Stimulated activated CD4-positive, alpha-beta T cell treated with anti-CD3 and anti-CD28 coated beads, Interleukin-2, amount 100 ng/mL, for 4 hours (primary cell): Measurements from ENCODE around the gene CKAP5.
"Not testable (repeated sequence)": the region's sequence is repeated elsewhere in the genome, so short reads cannot be mapped to it uniquely, and the experiment has no call there.

Source experiments
- DNase-seq: peaks from one replicate; pipeline ENCODE4 v3.0.0-alpha.2; 2020; ENCODE audit warnings: low read depth

Gene CKAP5

DNA sequence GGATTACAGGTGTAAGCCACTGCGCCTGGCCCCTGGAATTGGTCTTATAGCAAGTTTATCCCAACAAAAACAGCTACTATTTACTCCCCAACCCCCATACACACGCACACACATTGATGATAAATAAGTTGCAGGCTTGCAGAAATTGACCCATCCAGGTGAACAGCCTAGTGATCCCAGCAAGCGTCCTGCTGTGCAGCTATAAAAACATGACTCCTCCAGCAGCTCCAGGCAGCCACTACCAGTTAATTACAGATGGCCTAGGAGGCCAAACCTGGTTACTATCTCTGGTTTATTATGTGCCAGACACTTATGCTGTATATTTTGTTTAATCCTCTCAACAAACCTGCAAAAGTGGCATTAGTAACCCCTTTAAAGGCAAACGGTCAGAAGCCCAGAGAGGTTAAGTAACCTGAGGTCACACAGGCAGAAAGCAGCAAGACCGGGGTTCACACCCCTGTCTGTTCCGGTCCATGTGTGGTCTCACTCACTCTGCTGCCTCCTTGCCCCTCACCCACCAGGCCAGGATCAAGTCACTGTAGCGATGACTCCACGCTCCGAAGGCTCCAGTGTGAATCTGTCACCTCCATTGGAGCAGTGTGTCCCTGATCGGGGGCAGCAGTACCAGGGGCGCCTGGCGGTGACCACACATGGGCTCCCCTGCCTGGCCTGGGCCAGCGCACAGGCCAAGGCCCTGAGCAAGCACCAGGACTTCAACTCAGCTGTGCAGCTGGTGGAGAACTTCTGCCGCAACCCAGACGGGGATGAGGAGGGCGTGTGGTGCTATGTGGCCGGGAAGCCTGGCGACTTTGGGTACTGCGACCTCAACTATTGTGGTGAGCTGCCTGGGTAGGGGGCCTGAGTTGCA is 120.5 kb downstream of the CKAP5 start:
- no peak for DNase-seq

DNA sequence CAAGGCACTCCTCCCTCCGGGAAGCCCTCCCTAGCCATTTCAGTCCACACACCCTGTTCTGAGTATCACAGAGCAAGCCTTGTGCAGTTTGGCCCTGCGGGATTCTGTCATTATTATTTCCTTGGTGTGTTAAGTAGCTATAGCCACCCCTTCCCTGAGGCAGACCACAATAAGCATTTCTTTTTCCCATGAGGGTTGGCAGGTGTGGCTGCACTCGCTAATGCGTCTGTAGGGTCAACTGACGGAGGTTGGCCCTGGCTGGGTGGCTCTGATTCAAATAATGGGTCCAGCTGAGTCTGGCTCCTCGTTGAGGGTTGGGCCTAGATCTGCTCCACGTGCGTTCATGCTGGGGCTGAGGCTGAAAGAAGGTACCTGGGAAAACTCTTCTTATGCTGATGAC is 122.0 kb downstream of the CKAP5 start:
- no peak for DNase-seq

DNA sequence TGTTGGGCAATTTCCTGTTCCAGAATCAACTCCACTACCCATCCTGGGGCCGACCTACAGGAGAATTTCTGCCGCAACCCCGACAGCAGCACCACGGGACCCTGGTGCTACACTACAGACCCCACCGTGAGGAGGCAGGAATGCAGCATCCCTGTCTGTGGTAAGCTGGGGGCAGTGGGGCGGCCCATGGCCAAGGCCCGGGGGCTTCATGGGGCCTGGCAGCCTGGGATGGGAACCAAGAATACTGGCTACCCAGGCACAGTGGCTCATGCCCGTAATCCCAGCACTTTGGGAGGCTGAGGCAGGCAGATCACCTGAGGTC is 122.8 kb downstream of the CKAP5 start:
- DNase-seq = no peak

DNA sequence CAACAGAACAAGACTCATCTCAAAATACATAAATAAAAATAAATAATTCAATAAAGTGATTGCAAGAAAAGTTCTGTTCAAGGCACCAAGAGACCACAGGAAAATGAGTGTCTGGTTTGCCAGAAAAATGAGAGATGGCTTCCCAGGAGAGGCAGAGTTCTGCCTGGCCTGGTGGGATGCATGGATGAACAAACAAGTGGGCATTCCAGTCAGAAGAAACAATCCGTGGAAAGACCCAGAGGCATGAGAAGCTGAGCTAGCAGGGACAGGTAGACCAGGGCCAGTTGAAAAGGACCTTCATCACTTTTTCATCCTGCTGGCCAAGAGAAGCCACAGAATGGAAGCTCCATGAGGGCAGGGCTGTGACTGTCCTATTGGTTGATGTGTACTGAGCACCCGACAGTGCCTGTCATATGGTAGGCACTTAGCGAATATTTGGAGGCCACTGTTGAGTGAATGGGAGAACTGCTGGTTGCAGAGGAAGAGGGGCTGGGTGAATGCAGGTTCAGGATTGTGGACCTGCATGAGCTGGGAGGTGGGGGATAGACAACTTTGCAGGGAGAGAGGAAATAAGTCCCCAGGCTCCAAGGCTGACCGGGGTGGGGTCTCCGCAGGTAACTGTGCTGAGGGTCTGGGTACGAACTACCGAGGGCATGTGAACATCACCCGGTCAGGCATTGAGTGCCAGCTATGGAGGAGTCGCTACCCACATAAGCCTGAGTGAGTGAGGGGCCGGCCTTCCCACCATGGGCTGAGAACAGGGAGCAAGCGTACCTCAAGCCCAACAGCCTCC is 123.3 kb downstream of the CKAP5 start:
- no peak for DNase-seq

DNA sequence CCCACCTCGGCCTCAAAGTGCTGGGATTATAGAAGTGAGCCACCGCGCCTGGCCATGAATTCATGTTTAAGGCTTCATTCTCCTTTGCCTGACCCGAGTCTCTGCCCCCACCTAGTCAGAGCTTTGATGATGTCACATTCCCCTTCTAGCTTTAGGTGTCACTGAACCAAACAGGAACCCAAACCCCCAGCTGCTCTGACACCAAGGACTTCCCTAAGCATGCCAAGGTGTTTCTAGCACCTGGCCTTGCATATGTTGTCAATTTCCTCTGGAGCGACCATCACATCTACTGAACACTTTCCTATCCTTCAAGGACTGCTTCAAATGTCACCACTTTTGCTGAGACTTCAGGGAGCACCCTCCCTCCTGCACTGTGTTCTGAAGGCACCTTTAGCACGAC is 124.8 kb downstream of the CKAP5 start:
- DNase-seq = no peak

DNA sequence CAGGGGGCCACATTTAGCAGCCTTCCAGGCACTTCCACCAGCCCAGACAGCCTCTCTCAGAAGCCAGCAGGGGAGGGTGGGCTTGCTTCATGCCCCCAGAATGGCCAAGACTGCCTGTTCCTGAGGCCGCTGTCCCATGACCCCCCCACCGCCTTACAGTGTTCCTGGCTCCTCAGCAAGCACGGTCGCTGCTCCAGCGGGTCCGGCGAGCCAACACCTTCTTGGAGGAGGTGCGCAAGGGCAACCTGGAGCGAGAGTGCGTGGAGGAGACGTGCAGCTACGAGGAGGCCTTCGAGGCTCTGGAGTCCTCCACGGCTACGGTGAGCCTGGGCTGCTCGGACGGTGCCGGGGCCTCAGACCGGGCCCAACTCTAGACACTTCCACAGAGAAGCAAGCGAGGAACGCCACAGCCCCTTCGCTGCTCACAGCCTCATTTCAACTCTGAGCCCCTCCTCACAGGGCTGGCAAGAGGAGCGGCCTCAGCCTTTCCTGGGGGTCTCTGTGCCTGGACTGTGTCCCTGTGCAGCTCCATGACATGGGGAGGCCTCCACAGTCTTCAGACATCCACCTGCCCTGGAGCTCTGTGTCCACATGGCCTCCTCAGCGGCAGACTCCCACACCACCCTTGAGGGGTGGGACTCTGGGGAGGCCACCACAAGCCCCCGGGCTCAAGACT is 126.4 kb downstream of the CKAP5 start:
- no peak for DNase-seq

DNA sequence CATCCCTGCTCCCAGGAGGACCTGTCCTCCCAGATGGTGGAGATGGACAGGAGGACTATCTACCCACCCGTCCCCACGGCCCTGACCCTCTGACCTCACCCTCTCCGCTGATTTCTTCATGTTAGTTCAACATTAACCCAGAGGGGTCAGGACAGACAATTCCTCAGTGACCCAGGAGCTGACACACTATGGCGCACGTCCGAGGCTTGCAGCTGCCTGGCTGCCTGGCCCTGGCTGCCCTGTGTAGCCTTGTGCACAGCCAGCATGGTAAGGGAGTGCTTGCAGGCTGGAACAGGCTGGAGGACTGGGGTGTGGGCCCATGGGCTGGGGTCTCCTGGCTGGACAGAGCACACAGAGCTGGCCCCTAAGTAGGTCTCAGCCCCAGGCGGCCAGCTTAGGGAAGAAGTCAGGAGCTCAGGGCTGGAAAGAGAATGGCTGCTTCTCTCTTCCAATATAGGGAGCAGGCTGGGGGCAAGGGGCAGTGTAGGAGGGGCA is 127.0 kb downstream of the CKAP5 start, which contains the start of gene F2:
TSS of gene F2 (plus strand) at position 166 of the 495 bp plus-strand sequence. CDS start at position 189, 23 bp downstream.
- DNase-seq = no peak

DNA sequence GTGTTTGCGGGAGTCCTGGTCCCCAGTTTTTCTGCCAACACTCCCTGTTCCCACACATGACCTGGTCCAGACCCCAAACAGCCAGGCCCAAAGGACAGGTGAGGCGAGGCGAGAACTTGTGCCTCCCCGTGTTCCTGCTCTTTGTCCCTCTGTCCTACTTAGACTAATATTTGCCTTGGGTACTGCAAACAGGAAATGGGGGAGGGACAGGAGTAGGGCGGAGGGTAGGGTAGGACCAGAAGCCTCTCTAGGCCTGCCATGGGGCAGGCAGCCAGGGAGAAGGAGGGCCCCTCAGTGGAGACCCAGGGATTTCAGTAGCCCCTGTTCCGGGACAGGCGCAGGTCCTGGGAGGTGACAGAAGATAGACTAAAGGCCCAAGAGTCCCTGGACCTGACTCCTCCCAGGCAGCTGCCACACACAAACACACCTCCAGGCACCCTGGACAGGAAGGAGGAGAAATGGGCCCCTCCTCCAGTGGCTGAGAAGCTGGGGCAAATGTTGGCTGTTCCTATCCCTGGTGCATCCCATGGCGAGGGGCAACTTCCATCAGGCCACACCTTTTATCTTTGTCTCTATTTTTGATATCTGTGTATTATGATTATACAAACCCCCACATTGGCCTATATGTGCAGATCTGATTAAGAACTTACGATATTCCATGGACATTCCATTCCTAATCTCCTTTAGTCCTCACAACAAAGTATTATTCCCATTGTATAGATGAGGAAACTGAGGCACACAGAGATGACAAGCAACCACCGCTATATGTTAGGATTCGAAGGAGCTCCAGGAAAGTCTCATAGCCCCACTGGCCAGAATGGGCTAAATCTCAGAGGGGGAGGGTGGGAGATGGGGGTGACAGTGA is 127.7 kb downstream of the CKAP5 start:
- DNase-seq = no peak

DNA sequence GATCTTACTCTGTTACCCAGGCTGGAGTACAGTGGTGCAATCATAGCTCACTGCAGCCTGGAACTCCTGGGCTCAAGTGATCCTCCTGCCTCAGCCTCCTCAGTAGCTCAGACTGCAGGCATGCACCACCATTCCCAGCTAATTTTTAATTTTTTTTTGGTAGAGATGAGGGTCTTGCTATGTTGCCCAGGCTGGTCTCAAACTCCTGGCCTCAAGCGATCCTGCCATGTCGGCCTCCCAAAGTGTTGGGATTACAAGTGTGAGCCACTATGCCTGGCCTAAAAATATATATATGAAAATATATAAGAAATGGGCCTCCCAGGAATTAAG is 128.3 kb downstream of the CKAP5 start:
- DNase-seq = not testable (repeated sequence)

DNA sequence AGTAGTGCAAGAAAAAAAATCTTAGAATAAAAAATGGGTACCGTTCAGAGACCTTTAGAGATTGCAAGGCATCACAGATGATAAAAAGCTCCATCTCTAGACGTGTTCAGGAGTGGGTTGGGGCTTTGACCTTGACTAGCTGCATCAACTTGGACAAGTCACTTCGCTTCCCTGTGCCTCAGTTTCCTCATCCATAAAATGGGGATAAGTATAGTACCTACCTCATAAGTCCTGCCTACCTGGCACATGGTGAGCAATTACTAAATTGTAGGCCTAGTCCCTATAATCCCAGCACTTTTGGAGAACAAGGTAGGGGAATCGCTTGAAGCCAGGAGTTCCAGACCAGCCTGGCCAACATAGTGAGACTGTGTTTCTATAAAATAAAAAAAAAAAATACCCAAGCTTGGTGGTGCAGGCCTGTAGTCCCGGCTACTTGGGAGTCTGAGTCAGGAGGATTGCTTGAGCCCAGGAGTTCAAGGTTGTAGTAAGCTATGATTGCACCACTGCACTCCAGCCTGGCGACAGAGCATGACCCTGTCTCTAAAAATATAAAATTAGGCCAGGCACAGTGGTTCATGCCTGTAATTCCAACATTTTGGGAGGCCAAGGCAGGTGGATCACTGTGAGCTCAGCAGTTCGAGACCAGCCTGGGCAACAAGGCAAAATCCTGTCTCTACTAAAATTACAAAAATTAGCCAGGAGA is 133.1 kb downstream of the CKAP5 start:
- DNase-seq = no peak

DNA sequence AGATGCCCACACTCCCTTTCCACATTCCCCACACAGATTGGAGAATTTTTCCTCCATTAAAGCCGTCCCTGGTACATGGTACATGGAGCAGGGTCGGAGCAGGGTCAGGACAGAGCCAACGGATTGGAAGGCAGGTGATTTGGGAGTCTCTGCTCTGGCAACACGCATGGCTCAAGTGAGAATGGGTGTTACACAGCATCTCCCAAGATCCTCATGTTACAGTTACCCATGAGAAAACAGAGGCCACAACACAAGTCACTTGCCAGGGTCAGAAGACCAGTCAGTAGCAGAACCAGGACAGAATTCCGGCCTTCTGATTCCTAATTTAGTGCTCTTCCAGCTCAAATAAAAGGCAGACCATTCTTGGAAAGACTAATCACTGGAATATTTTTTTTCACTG is 134.8 kb downstream of the CKAP5 start:
- no peak for DNase-seq

DNA sequence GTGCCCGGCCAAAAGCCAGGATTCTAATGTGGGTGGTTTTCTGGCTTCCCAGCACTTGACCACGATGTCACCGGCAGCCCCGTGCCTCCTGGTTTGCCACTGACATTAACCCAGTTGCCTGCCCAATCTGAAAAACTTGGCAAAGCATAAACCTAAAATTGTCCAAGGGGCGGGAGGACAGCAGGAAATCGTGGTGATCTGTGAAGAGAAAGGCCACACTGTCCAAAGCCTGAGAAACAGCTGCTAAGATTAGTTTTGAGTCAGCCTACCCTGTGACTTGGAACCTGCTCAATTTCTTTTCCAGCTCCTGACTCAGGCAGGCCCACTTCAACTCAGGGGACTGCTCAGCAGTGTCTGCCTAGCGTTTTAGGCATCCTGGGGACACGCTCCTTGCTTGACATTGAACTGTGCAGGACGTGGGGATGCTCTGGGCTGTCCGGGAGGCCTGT is 135.2 kb downstream of the CKAP5 start:
- DNase-seq = no peak

DNA sequence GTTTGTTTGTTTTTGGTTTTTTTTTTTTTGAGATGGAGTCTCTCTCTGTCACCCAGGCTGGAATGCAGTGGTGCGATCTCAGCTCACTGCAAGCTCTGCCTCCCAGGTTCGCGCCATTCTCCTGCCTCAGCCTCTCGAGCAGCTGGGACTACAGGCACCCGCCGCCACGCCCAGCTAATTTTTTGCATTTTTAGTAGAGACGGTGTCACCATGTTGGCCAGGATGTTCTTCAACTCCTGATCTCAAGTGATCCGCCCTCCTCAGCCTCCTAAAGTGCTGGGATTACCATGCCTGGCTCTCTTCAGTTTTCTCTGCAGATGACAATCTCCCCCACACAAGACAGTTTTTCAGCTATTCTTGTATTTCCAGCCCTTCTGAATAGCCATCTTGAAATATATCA is 136.7 kb downstream of the CKAP5 start:
- not testable (repeated sequence) for DNase-seq

DNA sequence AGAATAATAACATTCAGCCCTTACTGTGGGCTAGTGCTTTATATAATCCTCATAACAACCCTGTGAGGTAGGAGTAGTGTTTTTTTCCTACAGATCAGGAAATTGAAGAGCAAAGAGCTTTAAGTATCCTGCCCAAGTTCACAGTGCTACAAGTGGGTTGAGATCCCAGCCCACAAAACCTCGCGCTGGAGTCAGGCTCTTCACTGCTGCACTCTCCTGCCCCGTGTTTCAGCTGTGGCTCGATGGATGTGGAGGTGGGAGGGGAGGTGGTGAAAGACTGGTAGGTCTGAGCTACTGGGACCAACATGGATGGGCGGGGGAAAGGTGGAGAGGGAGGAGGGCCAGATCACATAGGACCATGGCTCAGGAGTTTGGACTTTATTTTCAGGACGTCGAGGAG is 139.2 kb downstream of the CKAP5 start:
- no peak for DNase-seq

DNA sequence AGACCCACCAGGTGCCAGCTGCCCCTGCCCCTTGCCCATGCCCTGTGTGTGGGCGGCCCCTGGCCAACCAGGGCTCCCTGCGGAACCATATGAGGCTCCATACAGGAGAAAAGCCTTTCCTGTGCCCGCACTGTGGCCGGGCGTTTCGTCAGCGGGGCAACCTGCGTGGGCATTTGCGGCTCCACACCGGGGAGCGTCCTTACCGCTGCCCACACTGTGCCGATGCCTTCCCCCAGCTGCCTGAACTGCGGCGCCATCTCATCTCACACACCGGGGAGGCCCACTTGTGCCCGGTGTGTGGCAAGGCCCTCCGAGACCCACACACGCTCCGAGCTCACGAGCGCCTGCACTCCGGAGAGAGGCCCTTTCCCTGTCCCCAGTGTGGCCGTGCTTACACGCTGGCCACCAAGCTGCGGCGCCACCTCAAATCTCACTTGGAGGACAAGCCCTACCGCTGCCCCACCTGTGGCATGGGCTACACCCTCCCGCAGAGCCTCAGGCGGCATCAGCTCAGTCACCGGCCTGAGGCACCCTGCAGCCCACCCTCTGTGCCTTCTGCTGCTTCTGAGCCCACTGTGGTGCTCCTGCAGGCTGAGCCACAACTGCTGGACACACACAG is 140.9 kb downstream of the CKAP5 start:
- no peak for DNase-seq

DNA sequence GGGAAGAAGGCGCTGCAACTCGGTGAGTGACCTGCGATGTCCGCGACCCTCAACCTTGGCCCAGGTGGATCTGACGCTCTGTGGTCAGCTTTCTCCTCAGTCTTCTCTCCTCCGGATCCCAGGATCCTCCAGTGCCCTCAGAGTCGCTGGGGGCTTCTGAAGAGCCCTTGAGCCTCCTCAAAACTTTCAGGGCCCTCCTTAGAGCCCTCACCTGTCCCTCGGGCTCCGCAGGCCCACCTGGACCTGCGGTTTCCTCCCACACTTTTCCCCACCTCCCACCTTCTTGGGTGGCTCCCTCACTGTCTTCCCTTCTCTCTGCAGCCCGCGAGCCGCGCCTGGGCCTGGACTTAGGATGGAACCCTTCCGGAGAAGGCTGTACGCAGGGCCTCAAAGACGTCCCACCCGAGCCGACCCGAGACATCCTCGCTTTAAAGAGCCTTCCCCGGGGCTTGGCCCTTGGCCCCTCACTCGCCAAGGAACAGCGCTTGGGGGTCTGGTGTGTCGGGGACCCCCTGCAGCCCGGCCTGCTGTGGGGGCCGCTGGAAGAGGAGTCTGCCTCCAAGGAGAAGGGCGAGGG is 144.9 kb downstream of the CKAP5 start:
- DNase-seq = no peak

DNA sequence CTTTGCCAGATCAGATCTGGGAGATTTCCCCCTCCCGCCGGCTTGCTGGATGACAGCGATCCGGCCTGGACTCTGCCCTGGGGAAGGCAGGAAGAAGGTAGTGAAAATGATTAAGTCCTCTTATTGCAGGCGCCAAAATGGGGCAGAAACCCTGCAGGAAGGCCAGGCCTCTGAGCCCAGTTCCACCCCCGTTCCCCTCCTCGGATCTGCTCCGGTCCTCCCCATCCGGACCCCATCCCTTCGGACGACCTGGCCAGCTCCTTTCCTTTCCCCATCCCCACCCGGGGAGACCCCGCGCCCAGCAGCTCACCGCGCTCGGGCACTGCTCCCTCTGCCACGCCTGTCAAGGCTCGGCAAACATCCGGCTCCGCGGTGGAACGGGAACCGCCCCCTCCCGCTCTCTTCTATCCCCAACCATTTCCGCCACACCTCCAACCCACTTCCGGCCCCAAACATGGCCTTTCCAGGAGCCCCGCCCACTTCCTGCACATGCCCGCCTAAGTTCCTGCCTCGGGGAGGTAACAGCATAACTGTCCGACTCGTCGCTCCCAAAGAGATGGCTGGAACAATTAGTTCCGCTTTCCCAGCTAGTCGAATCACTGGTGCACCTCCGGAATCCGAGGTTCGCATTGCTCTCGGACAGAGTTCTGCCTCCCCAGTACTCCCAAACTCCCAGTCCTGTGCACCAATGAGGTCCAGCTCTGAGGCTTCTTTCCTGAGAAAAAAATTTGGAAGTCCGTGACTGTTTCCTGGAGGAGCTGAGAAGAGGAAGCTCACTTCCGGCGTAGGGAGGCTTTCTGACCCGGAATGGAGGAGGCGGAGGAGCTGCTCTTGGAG is 145.6 kb downstream of the CKAP5 start, which contains the start of the genes ARHGAP1 and ZNF408:
TSS of gene ARHGAP1 (minus strand) at position 379 of the 837 bp plus-strand sequence. CDS start 4,512 bp downstream, outside the sequence.
TSS of gene ZNF408 (plus strand) at position 791 of the 837 bp plus-strand sequence. CDS start at position 808, 17 bp downstream.
- peak; percentile 99 for DNase-seq

DNA sequence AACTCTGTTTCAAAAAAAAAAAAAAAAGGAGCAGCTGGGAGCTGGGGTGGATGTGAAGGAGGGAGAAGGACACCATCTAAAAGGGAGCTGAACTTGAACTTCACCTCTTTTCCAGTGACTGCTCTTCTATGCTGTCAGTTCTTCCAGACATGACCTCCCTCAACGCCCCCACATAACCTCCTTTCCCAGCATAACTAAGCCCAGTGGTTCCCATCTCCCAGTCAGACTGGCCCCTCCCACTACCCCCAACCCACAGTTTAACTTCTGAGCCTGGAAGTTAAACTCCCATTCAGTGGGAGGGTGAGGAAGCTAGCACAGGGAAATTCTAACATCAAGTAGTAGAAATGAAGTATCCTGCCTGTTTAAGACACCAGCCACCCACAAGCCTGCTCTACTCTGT is 147.5 kb downstream of the CKAP5 start:
- no peak for DNase-seq

DNA sequence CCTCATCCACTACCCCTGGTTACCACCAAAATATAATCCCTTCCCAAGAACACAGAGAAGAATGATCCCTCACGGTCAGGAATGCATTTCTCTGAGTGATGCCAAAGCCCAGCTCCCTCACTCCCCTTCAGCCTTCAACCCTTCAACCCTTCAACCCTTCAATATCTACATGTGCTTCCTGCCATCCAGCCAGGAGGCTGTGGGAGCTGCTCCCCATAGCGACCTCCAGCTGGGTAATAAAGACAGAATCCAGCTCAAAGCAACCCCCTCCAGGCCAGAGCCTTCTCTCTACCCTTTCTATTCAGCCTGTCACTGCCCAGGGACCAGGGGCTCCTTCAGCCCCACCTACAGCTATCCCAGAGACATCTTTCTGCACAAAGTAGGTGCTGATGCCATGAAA is 148.4 kb downstream of the CKAP5 start:
- DNase-seq = no peak
